HCT116 (cell line): Measurements from ENCODE around the gene HMBS. TPM values are rescaled to one million over a fixed set of nuclear protein-coding genes. Genes with fewer than 3 reads are reported as not detected.

Experiments used
- ATAC-seq: fragments of 200-7000 bp; cut with Tn5 transposase; 2 replicates; pipeline ENCODE4 v1.9.1; 2020; ENCODE audit warnings: mild to moderate bottlenecking, moderate library complexity
- BruUV-seq: library from RNA; stranded (reverse); fragments of 400-500 nt; replicated peaks from 2 replicates; lab custom pipeline; 2021; lab: Mats Ljungman, UMichigan
- CTCF ChIA-PET: fragments of 300-600 bp; sonication (Branson Sonifier 250); formaldehyde crosslinking; loops from one replicate; lab custom pipeline; 2021; ENCODE audit warnings: antibody characterized with exemption; lab: Charles Lee
- POLR2A ChIA-PET: fragments of 300-600, 350-600 bp; sonication (Branson Sonifier 250); formaldehyde crosslinking; loops from one replicate; lab custom pipeline; 2021; ENCODE audit warnings: antibody characterized with exemption; lab: Charles Lee
- RAD21 ChIA-PET, 2 experiments: fragments of 300-600 bp; sonication (Branson Sonifier 250); formaldehyde crosslinking; loops; one replicate each; lab custom pipeline; 2023; ENCODE audit warnings: low total read pairs in 2 of 2; ENCODE audit not compliant: uncharacterized antibody in 2 of 2, unreplicated experiment in 2 of 2, low non-redundant PET in 1 of 2; lab: Charles Lee
- DNase-seq: peaks from one replicate; pipeline ENCODE4 v3.0.0-alpha.2; 2010; ENCODE audit warnings: low read depth, low spot score
- H2AFZ ChIP-seq: fragments of 200-600 bp; shearing (Covaris generic), sonication (generic); 2 replicates; pipeline ENCODE4 v1.6.1; 2017; ENCODE audit warnings: low read depth, mixed run types, mixed read lengths, antibody characterized with exemption, low read length; ENCODE audit not compliant: poor library complexity, severe bottlenecking
- H3K27ac ChIP-seq: 2 replicates; pipeline ENCODE4 v1.5.1; 2012; ENCODE audit warnings: low read depth, low read length
- H3K27me3 ChIP-seq: fragments of 200-600 bp; sonication (generic); 2 replicates; pipeline ENCODE4 v1.6.1; 2016; ENCODE audit warnings: mixed run types, low read length, mixed read lengths; ENCODE audit not compliant: insufficient read depth
- H3K36me3 ChIP-seq, 2 experiments: fragments of 200-500 bp in 1 of 2; fragments of 200-600 bp in 1 of 2; sonication (Bioruptor generic) in 1 of 2; sonication (generic) in 1 of 2; 2 replicates each; pipeline versions ENCODE4 v1.5.1 to v1.6.1; 2014 to 2016; ENCODE audit warnings: low read length in 2 of 2, inconsistent platforms in 1 of 2, mixed read lengths in 1 of 2, mixed run types in 1 of 2; ENCODE audit not compliant: insufficient read depth in 2 of 2, control insufficient read depth in 1 of 2
- H3K4me1 ChIP-seq, 2 experiments: fragments of 200-600 bp in 1 of 2; sonication (generic) in 1 of 2; 2 replicates each; pipeline versions ENCODE4 v1.5.1 to v1.6.1; 2012 to 2017; ENCODE audit warnings: low read length in 2 of 2, inconsistent platforms in 1 of 2, mild to moderate bottlenecking in 1 of 2, mixed read lengths in 1 of 2, mixed run types in 1 of 2, moderate library complexity in 1 of 2; ENCODE audit not compliant: insufficient read depth in 2 of 2, control insufficient read depth in 1 of 2
- H3K4me2 ChIP-seq: fragments of 200-600 bp; sonication (generic); 2 replicates; pipeline ENCODE4 v1.6.1; 2017; ENCODE audit warnings: mixed run types, low read length, mixed read lengths
- H3K4me3 ChIP-seq, 2 experiments: fragments of 200-600 bp in 1 of 2; sonication (generic) in 1 of 2; replicated peaks in 1 of 2; 2 replicates each; pipeline ENCODE4 v1.5.1; 2011 to 2016; ENCODE audit warnings: low read length in 2 of 2, control low read depth in 1 of 2, low read depth in 1 of 2, mild to moderate bottlenecking in 1 of 2, mixed read lengths in 1 of 2, mixed run types in 1 of 2
- H3K79me2 ChIP-seq: fragments of 200-600 bp; sonication (generic); 2 replicates; pipeline ENCODE4 v1.6.1; 2017; ENCODE audit warnings: mild to moderate bottlenecking, mixed run types, low read length, moderate library complexity, mixed read lengths; ENCODE audit not compliant: insufficient read depth
- H3K9ac ChIP-seq: fragments of 200-600 bp; sonication (generic); 2 replicates; pipeline ENCODE4 v1.6.1; 2016; ENCODE audit warnings: low read length, mixed read lengths
- H3K9me2 ChIP-seq: fragments of 200-600 bp; sonication (generic), shearing (Covaris generic); 2 replicates; pipeline ENCODE4 v1.6.1; 2017; ENCODE audit warnings: mixed run types, mild to moderate bottlenecking, moderate library complexity; ENCODE audit not compliant: insufficient read depth
- H3K9me3 ChIP-seq, 2 experiments: fragments of 200-500 bp in 1 of 2; fragments of 200-600 bp in 1 of 2; sonication (Bioruptor generic) in 1 of 2; sonication (generic) in 1 of 2; 2 replicates each; pipeline ENCODE4 v1.6.1; 2014 to 2017; ENCODE audit warnings: low read length in 2 of 2, mixed read lengths in 2 of 2, inconsistent platforms in 1 of 2, low read depth in 1 of 2, mild to moderate bottlenecking in 1 of 2, mixed run types in 1 of 2, moderate library complexity in 1 of 2; ENCODE audit not compliant: control insufficient read depth in 1 of 2, insufficient read depth in 1 of 2
- H4K20me1 ChIP-seq: fragments of 200-600 bp; sonication (generic), shearing (Covaris generic); 2 replicates; pipeline ENCODE4 v1.6.1; 2017; ENCODE audit warnings: mixed run types, mild to moderate bottlenecking, moderate library complexity; ENCODE audit not compliant: insufficient read depth
- CTCF ChIP-seq, 3 experiments: fragments of 200-600 bp in 1 of 3; sonication (generic) in 1 of 3; IDR thresholded peaks in 2 of 3; conservative IDR thresholded peaks in 1 of 3; 2 replicates each; pipeline ENCODE4 v1.5.1; 2012 to 2017; ENCODE audit warnings: low read depth in 2 of 3, low read length in 2 of 3, antibody characterized with exemption in 1 of 3, borderline replicate concordance in 1 of 3, control low read depth in 1 of 3, mild to moderate bottlenecking in 1 of 3, mixed read lengths in 1 of 3, mixed run types in 1 of 3, moderate library complexity in 1 of 3; ENCODE audit not compliant: insufficient read depth in 1 of 3
- ZFX ChIP-seq: fragments of 450-650 bp; IDR thresholded peaks from 2 replicates; pipeline ENCODE4 v1.6.1; 2017
- intact Hi-C: fragments of 100-400 bp; cut with micrococcal nuclease; formaldehyde crosslinking; loops from 2 replicates; pipeline ENCODE4 v1.10.0; 2022
- total RNA-seq: library from RNA; stranded (reverse); gene quantifications from one replicate; pipeline ENCODE4 v1.2.1, GENCODE V29; 2021; ENCODE audit not compliant: unreplicated experiment

HMBS gene
- total RNA-seq, 1 experiment from 2014 or later, result 69.0 TPM

- BruUV-seq, result no TSS peak
- POLR2A ChIA-PET, result no interaction called here
- ATAC-seq, result 0 out of 2 replicates have a peak, but pooled peaks have one; percentile 3
- Histone ChIP-seq H3K79me2 (peaks cover 32% of the 10 kb centered on the region), H3K9me2 (no peaks in the 10 kb centered on the region), H3K9me3 (no peaks in the 10 kb centered on the region), H3K9ac (peak overlapping the region; percentile 81), H3K4me1 (peaks cover 30 to 40% of the 10 kb centered on the region in 2 experiments), H3K4me2 (peak overlapping the region; percentile 89), H3K27me3 (no peaks in the 10 kb centered on the region), H3K36me3 (peaks cover 10 to 25% of the 10 kb centered on the region in 2 experiments; a peak in 3 of 4 replicates), H3K4me3 (peak overlapping the region; percentile 58 to 78), H2AFZ (no peak overlapping the region), H3K27ac (peak overlapping the region; percentile 96), H4K20me1 (no peaks in the 10 kb centered on the region)
- intact Hi-C loops, result loop anchor here (2.0 to 10.0 kb wide), 6 partner anchors 68 to 372 kb away; partner anchors contain the start of genes NLRX1 and USP2
- peak; percentile 61 for DNase-seq
- RAD21 ChIA-PET, result no interaction called here
- CTCF ChIA-PET, result no interaction called here
- TF ChIP-seq CTCF (IDR thresholded peaks at IDR 0.05 in 2 of 3, conservative IDR thresholded peaks at IDR 0.05 in 1 of 3; ENCODE audit: borderline replicate concordance in 1 of 3, insufficient read depth in 1 of 3, low read depth in 2 of 3, low read length in 2 of 3) (peak in 2 of 3 experiments; percentile 61 to 63; a peak in 4 of 6 replicates), ZFX (no peak)
These were observed 15.7 kb downstream of the HMBS start for GRCh38 chr11:119100246-119100970.
